ENCODE results near the gene RNPEPL1.

DNA sequence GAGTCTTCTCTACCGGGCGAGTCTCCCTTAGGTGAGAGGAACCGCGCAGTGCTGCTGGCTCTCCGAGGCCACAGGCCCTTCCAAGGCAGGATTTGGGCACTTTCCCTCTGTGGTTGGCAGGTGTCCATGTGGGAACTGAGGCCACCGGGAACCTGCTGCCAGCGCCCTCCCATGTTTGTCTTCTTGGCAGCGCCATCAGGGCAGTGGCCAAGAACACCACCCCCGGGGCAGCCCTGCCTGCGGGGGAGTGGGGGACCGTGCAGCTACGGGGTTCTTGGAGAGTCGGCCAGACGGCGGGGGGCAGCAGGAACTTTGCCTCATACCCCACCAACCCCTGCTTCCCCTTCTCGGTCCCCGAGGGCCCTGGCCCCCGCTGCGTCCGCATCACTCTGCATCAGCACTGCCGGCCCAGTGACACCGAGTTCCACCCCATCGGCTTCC, 28.2 kb downstream of the RNPEPL1 start:
- TF ChIP-seq, protein P1, sequence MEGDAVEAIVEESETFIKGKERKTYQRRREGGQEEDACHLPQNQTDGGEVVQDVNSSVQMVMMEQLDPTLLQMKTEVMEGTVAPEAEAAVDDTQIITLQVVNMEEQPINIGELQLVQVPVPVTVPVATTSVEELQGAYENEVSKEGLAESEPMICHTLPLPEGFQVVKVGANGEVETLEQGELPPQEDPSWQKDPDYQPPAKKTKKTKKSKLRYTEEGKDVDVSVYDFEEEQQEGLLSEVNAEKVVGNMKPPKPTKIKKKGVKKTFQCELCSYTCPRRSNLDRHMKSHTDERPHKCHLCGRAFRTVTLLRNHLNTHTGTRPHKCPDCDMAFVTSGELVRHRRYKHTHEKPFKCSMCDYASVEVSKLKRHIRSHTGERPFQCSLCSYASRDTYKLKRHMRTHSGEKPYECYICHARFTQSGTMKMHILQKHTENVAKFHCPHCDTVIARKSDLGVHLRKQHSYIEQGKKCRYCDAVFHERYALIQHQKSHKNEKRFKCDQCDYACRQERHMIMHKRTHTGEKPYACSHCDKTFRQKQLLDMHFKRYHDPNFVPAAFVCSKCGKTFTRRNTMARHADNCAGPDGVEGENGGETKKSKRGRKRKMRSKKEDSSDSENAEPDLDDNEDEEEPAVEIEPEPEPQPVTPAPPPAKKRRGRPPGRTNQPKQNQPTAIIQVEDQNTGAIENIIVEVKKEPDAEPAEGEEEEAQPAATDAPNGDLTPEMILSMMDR (IDR thresholded peaks at IDR 0.05): no peak
- no peak for TF ChIP-seq POLR2A (IDR thresholded peaks at IDR 0.05)

Measured in Peyer's patch (tissue), 4 donors.